Stimulated activated CD4-positive, alpha-beta T cell treated with anti-CD3 and anti-CD28 coated beads, Interleukin-15, amount 100 ng/mL, for 1 hour (primary cell): ENCODE results near the gene COMMD1.
"Not testable (repeated sequence)": the region's sequence is repeated elsewhere in the genome, so short reads cannot be mapped to it uniquely, and the experiment has no call there.

Experiments used
- DNase-seq, 2 donors: peaks; one replicate each; pipeline ENCODE4 v3.0.0-alpha.2; 2020; ENCODE audit warnings: low read depth in 1 of 2, low spot score in 1 of 2

Gene COMMD1

DNA sequence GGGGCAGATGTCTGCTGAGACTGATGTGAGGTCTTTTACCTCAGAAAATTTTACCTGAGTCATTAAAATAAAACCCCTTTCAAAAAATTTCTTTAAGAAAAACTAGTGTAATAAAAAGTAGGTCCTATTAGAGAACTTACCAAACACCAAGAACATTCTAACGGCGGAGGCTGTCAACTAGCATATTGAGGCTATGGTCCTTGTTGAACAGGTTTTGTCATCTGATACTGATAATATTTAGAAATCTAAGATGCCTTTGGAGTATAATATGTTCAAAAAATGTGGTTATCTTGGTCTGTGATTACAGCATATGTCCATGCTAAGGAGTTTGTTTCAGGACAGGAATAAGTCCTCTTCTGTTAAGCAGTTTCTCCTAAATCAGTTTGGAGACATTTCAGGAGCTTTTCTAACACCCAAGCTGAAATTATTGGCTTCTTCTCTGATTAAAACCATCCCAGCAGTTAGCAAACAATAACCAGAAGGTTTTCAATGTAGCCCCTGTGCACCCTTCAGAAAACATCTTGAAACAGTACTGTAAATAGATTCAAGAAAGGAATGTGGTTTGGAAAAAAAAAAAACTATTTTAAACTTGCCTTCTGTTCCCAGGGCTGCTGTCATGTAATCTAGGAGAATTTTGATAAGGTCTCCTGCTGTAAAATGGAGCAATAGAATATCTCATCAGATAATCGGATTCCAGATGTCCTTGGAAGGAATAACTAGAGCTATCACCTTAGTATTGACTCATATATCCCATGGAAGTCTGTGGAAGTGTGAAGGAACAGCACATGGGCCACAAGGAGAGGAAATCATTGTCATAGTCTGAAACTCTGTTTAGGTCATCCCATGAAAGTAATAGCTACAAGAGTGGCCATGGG lies 231.7 kb downstream of the COMMD1 start:
- DNase-seq: no peak

DNA sequence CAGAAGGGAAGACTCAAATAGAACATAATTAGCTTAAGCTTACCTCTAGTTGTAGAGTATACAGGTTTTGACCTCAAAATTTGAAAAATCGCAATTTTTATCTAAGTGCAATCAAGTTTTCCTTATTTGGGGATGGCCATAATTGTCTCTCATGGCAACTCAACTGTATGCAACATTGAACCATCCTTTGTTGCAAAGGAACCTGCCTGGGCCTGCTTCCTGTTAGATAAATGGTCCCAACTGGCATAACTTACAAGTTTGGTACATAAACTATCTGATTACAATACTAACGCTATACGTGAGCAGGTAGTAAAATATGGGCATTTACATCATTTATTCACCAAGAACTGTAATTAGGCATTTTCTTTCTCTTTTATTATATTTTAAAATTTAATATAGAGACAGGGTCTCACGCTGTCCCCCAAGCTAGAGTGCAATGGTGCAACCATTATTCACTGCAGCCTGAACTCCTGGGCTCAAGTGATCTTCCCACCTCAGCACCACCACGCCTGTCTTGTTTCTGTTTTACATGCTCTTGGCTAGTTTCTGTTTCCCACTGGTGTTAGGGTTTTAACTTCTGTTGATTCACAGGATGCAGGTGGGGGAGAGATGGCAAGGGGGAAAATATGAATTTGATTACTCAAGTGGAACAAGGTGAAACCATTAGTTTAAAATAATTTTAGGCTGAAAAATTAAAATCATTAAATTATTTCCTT lies 235.1 kb downstream of the COMMD1 start:
- DNase-seq: no peak

DNA sequence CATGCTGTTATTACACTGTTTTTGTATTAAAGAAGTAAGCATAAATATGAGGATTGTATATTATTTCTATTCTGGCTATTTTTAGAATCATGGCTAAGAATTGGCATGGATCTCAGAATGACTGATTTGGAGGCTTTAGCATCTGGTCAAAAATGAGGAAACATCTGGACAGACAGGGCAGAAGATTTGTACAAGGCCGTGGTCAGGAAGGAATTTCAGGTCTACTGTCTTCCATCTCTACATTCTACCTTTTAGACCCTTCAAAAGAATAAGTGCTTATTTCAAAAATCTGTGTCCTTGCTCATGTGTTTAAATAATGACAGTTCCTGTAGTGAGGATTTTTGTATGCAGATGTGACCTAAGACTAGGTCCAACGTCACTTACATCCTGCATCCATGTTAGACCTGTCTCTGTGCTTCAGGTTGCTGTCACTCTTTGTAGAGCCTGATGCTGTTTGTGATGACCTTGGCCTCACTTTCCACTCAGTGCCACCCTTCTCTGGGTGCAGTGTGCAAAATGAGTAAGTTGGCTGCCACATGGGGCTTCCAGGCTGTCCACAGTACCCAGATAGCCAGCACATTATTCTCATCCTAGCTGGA lies 235.8 kb downstream of the COMMD1 start:
- DNase-seq: no peak

DNA sequence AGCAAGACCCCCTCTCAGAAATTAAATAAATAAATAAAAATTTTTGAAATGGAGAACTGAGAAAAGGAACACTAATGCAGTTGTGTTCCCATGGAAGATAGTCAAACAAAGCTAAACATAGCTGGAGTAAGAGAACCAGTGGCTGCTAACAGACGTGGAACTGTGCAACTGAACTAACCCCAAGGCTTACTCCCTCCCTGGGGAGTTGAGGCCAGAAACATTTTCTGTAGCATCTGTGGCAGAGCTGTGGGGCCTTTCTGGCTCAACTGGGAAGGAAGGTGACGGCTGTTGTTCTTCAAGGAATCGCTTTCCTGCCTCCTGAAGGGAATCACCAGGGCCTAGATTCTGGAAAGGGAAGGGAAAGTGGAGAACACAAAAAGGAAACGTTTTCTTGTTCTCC lies 236.6 kb downstream of the COMMD1 start:
- DNase-seq: no peak

DNA sequence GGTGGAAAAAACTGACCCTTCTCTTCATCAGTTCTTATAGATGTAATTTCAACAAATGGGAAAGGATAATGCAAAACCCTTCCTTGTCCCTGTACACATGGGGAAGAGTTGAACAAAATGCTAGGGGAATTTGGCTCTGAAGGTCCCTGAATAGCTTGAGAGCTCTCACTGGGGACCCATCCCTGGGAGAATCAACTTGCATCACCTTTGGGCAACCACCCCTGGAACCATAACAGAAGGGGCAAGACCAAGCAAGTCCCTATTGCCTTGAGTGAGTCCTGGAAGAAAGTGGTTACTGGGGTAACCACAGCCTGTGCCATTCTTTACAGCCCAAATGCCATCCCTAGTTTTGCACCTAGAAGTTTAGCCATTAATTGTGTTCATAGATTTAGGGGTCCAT lies 238.2 kb downstream of the COMMD1 start:
- no peak for DNase-seq

DNA sequence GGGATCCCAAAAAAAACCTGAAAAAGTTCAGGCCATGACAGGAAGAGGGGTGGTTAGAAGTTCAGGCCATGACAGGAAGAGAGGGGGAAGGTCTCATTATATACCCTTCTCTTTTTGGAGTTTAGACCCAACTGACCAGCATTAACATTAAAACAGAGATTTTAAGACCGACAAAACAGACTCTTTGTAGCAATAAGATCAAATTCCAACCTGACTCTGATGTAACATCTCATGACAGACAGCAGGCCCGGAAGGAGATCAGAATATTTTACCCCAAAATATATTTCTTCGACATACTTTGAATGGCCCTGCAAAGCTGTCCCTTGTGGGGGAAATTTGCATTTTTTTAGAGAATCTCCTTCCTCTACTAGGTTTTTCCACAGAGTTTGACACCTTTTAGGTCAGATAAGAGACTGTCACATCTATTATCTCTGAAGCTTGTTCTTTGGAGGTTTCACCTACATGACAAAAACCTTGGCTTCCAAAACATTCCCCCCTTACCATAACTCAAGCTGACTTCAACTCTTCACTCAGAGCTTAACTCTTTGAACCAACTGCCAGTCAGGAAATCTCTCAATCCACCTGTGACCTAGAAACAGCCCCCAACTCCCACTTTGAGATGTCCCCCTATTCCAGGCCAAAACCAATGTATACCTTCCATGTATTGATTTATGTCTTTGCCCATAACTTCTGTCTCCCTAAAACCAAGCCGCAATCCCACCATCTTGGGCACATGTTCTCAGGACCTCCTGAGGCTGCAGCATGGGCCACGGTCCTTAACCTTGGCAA lies 239.4 kb downstream of the COMMD1 start:
- no peak for DNase-seq

DNA sequence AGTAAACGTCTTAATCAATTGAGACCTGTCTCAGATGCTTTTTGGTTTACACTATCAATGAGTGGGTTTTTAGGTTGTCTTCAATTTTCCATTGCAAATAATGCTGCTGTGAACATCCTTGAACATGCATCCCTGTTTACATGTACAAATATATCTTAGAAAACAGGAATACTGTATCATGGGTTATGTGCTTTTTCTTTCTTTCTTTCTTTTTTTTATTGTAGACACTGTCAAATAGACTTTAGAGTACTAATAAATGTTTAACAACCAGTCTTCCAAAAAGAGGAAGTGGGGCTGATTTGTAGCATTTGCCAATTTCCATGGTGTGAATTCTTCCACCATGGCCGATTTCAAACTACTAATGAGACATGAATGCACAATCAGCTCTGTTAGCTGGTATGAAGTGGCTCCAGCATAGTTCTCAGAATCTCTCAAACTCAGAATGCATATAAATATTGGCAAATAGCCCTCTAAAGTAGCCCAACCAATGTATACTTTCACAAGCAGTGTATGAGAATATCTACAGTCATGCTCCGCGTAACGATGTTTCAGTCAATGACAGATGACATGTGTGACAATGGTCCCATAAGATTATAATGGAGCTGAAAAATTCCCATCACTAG lies 240.1 kb downstream of the COMMD1 start:
- DNase-seq: no peak

DNA sequence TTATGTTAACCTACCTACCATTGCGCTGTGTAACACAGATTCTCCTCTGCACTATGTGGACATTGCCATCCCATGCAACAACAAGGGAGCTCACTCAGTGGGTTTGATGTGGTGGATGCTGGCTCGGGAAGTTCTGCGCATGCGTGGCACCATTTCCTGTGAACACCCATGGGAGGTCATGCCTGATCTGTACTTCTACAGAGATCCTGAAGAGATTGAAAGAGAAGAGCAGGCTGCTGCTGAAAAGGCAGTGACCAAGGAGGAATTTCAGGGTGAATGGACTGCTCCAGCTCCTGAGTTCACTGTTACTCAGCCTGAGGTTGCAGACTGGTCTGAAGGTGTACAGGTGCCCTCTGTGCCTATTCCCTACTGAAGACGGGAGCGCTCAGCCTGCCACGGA lies 241.3 kb downstream of the COMMD1 start:
- not testable (repeated sequence) for DNase-seq

DNA sequence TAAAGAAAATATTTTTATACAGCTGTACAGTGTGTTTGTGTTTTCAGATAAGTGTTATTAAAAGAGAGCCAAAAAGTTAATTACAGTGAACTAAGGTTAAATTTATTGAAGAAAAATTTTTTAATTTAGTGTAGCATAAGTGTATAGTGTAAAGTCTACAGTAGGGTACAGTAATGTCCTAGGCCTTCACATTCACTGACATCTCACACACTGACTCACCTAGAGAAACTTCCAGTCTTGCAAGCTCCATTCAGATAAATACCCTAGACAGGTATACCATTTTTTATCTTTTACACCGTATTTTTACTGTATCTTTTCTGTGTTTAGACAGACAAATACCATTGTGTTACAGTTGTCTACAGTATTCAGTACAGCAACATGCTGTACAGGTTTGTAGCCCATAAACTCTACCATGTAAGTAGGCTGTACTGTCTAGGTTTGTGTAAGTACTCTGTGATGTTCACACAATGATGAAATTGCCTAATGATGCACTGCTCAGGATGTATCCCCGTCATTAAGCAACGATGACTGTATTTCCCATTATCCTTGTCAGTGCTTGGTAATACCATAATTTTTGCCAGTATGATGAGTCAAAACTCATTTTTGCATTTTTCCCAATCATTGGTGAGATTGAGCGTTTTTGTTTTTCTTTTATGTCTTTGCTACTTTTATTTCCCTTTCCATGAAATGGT lies 242.3 kb downstream of the COMMD1 start:
- DNase-seq: no peak

DNA sequence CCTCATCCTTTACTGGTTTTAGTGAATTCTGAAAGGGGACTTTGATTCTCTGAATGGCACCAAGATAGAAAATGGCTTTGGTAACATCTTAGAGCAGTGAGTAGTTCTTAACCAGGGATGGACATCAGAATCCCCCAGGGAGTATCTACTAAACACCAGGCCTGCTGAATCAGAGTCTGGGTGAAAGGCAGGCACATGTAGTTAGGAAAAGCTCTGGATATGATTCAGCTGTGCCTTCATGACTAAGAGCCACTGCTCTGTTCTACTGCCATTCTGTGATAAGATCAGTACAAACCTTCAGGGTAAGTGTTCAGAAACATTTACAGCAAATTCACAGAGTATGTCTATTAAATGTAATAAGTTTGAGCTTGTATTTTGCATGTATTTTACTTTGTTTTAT lies 244.2 kb downstream of the COMMD1 start:
- DNase-seq: no peak

DNA sequence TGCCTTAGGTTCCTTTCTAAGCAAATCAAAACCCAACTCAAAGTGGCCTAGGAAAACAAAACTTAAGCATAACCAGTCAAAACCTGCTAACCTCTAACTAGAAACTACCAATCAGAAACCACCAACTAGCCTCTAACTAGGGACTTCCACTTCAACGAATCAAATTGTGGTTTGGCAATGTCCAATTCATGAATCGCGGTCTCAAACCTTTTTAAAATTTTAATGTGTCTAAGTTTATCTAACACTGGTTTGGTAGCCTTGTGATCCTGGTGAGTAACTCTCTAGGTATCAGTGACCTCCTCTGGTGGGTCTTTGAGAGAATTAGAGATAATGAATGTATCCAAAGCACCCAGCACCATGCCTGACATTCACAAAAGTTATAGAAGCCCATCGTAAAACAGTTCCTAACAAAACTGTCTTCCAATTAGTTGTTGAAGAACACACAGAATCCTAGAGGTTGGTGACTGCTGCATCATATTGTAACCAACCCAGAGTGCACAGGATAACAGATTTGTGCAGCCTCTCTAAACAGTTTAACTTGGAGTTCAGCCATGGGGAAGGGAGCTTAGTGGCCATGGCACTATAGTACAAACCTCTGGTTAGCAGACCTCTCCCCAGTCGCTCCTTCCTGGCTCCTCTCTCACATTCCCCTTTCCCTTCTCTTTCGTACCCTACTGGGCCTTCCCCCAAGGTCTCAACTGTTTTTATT lies 245.3 kb downstream of the COMMD1 start:
- no peak for DNase-seq

DNA sequence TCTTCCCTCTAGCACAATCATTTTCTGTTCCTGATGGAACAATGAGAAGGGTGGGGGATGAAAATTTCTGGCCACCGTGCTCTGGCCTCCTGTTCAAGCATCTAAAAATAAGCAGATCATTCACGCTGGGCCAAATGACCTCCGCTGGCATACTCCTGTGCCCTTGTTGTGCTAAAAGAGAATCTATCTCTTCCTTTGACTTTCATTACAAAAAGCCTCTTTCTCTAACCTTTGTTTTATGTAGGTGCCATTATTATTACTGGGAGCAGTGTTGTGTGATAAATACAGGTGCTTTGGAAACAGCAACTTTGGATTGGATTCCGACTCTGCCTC lies 245.8 kb downstream of the COMMD1 start:
- no peak for DNase-seq

DNA sequence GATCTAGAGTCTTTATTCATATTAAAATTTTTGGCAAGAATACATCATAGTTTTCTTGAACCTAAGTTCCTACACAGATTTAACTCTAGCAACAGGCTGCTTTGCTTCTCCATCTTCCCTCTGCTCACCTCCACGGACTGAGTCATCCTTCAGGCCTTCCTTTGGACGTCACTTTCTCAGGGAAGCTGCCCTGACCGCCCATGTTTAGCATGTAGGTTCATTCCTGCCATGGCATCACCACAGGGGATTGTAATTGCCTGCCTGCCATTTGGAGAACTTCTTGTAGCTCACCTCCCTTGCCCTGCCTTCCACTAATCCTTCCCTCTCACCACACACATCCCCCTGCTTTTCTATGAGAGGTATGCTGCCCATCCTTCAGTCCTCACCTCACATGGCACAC lies 246.5 kb downstream of the COMMD1 start:
- no peak for DNase-seq

DNA sequence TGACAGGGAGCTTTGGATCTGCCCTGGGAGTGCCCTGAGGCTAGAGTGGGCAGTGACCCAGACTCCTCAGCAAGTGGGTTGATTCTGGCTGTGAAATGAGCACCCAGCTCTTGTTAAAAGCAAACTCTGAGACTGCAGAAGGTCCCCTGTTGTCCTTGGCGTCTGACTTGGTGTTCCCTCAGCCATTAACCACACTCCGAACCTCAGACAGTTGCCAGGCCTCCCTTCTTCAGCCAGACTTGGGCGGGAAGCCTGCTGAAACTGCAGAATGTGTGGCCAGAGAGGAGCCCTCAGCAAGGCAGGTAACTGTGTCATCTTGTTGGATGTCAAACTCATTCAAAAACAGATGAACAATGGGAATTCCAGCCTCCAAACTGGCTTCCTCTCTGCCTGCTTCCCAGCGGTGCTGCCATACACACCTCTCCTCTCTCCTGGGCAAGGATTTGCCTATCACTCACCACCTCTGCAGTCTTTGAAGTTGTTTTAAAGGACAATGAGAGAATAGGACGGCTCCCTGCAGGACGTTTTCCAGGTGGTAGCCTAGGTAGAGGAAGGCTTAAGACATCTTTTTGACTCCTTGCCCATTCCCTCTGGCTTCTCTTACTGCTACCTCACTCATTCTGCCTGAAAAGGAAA lies 251.5 kb downstream of the COMMD1 start:
- no peak for DNase-seq

DNA sequence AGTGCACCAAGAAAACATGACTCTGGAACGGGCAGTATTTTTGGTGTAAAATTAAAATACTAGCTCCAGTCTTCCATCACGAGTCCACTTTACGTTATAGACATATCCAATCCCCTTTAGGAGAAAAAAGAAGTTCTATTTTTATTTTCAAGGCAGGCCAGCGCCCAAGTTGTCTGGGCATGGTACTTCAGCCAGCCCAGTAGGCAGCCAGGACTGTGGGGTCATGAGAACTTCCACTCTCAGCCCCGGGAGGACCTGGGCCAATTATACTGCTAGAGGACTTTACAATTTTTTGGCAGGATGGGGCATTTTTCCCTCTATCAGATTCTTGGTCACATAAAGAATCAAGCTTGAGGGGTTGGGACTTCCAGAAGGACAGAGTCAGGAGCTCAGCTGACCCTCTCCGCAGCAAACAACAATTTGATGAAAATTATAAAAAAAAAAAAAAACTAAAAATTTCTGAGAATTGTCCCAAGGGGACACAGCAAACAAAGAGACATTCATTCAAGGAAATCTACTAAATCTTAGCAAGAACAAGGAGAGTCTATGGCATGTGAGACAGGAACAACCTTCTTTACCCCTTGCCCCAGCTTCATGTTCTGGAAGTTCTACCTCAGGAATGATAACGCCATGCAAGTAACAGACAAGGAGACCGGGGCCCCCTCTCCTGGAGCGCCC lies 253.1 kb downstream of the COMMD1 start:
- no peak for DNase-seq

DNA sequence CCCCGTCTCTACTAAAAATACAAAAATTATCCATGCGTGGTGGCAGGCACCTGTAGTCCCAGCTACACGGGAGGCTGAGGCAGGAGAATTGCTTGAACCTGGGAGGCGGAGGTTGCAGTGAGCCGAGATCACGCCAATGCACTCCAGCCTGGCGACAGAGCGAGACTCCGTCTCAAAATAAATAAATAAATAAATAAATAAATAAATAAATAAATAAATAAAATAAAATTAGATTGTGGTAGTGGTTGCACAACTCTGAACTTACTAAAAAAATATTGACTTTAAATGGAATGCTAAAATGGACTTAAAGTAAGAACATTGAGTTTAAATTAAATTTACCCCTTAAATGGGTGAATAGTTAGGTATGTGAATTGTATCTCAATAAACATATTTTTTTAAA lies 255.2 kb downstream of the COMMD1 start:
- not testable (repeated sequence) for DNase-seq

DNA sequence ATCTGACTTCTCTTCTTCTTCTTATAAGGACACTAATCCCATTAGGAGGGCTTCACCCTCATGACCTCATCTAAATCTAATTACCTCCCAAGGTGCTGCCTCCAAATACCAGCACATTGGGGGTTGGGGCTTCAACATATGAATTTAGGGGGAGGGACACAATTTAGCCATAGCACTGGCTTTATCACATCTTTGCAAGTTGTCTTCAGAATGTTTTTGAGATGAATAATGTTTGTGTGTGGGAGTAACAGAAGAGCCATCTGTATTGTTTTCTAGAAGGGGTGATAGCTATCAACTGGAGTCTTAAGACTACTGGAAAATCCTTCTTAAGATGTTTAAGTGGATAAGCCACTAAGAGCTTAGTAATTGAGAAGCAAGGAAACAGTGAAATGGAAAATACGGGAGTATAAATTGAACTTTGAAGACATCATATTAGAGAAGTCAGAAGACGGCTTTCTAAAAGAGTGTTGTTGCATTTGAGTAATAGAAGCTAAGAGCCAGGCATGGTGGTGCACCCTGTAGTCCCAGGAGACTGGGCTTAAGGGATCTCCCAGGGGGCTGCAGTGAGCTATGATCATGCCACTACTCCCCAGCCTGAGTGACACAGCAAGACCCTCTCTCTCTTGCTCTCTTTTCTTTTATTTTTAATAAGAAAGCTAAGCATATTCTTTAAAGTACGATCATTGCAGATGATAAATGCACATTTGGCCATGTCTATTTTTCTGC lies 257.8 kb downstream of the COMMD1 start:
- no peak for DNase-seq

DNA sequence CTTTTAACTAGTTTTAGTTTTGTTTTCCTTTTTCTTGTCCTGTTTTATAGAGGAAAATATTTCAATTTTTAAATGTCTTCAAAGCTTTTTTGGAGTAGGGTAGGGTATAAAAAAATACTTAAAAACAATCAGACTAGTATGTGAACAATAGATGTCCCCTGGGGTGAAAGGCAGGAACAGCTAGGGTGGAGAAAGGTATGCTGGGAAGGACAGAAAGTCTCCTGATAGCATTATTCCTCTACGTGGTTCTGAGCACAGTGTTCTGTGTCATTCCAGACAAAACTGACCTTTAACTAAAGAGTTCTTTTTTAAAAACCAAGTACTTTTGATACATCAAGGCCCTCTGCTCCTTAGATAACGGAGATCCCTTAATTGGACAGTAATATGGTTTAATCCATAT lies 258.4 kb downstream of the COMMD1 start:
- DNase-seq: no peak
